Astrocyte of the cerebellum (primary cell): Measurements from ENCODE around the gene DNAH17.

Source experiments
- DNase-seq: peaks from one replicate; pipeline ENCODE4 v3.0.0-alpha.2; 2011; ENCODE audit warnings: low read depth
- H3K4me3 ChIP-seq: 2 replicates; pipeline ENCODE4 v1.5.1; 2011; ENCODE audit warnings: mild to moderate bottlenecking, low read depth, low read length, moderate library complexity
- in situ Hi-C: cut with HindIII; loops from 2 replicates; pipeline ENCODE4 v1.10.0; 2017; ENCODE audit warnings: low sequenced_read_pairs
- TF ChIP-seq, protein P1 (sequence below): IDR thresholded peaks from 2 replicates; pipeline ENCODE4 v1.5.1; 2012; ENCODE audit warnings: low read length, low read depth, moderate library complexity, mild to moderate bottlenecking; ENCODE audit errors: missing control alignments

The DNAH17 gene

DNA sequence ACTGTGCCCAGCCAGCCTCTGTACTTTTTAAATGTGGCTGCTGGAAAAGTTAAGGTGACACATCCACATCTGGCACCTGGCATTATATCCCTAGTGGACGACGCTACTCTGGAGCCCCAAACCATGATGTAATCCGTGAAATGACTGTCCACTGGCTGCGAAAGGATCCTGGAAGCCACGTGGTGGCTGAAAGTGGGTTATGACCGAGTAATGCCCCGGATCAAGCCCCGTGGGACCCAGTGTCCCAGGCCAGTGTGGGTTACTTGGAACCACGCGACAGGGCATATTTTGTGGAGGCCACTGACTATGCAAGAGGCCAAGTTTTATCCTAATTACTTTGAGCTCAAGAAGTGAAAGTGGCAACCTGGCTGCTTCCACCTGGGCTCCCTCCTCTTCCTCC is 119.1 kb downstream of the DNAH17 start:
- no peak for DNase-seq

DNA sequence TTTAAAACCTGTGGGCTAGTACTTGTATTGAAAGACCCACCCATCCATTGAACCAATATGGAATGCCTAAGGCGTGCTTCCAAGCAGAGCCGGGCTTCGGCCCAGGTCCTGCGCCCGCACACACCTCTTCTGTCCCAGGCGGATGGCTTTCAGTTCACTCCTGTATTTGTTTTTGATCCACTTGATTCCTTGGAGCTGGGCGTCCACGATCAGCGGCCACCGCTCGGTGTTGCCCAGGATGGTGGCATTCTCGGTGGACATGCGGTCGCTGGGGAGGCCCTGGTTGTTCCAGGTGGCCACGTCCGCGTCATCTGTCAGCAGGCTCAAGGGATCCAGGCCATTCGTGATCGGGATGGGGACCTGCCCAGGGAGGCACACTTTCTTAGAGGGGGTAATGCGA is 122.8 kb downstream of the DNAH17 start:
- no peak for DNase-seq
- H3K4me3 ChIP-seq, result no peak overlapping the region
- in situ Hi-C loops, result no loop called here
- TF ChIP-seq, protein P1, sequence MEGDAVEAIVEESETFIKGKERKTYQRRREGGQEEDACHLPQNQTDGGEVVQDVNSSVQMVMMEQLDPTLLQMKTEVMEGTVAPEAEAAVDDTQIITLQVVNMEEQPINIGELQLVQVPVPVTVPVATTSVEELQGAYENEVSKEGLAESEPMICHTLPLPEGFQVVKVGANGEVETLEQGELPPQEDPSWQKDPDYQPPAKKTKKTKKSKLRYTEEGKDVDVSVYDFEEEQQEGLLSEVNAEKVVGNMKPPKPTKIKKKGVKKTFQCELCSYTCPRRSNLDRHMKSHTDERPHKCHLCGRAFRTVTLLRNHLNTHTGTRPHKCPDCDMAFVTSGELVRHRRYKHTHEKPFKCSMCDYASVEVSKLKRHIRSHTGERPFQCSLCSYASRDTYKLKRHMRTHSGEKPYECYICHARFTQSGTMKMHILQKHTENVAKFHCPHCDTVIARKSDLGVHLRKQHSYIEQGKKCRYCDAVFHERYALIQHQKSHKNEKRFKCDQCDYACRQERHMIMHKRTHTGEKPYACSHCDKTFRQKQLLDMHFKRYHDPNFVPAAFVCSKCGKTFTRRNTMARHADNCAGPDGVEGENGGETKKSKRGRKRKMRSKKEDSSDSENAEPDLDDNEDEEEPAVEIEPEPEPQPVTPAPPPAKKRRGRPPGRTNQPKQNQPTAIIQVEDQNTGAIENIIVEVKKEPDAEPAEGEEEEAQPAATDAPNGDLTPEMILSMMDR, result no peak

More for the DNA sequence above, 119.1 kb downstream of the DNAH17 start:
- in situ Hi-C loops, result no loop called here
- TF ChIP-seq, protein P1, result no peak
- H3K4me3 ChIP-seq, result no peak overlapping the region

DNA sequence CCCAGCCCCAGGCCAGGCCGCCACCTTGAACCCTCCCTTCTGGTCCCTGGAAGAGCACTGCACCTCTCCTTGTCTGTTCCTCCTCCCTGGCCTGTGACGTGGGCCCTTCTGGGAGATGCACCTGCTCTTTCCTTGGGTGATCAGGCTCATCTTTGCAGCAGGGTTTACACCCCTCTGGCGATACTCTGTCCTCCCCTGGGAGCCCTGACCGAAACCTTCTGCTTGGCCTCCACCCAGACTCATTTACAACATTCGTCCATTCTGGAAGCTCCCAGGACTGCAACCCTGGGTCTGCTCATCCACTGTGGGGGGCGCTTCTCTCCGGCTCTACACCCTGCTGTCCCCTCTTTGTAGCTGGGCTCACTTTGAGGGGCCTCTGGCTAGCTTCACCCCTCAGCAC is 125.4 kb downstream of the DNAH17 start:
- in situ Hi-C loops, result no loop called here
- DNase-seq, result no peak
- TF ChIP-seq, protein P1, result no peak
- no peak overlapping the region for H3K4me3 ChIP-seq

DNA sequence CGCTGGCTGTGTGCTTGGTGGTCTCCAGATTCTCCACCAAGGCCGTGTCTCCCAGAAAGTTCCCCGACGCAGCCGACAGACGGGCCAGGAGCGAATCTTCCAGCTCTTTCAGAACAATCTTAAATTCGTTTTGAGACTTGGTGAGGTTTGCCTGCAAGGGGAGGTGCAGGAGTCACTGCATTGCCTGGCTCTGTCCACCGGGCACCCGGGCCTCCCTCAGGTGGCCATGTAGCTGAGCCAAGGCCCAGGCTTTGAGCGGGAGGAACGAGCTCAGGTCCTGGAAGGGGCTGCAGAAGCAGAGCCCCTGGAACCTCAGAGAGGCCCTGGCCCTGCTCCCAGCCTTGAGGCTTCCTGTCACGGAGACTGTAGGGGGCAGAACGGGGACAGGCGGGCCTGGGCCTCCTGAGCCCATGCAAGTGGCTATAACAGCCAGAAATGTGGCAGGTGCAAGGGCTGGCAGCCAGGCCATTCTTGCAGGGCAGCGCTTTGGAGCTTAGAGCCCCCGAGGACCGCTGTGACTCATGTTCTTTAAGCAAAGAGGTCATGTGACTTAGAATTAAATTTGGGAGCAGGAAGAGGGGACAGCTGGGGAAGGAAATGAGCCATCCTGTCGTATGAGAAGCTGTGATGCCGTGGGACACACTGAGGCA is 126.4 kb downstream of the DNAH17 start:
- no peak overlapping the region for H3K4me3 ChIP-seq
- no peak for DNase-seq
- TF ChIP-seq, protein P1, result no peak
- in situ Hi-C loops, result no loop called here

DNA sequence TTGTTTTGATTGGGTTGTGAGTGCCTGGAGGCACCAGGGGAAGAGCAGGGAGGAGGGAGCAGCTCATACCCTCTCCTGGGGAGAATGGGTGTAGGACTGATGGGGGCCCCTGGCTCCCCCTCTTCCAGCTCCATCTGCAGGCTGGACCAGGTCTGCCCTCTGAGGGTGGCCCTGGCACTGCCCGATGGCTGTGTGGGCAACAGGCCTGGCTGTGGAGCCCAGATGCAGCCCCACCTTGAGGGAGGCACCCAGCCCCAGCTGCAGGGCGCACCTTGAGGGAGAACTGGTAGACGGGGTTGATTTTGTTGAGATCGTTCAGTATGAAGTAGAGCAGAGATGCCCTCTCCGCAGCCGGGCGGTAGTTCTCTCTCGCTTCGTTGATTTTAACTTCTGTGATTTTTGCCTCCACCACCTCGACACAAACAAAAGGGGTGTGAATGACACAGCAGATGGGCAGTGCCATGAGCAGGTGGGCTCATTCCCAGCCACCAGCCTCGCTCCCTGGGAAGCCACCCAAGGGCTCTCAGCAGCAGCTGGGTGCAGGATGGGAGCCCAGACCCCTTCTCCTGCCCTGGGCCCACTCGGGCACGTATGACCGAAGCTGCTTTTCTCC is 127.1 kb downstream of the DNAH17 start:
- TF ChIP-seq, protein P1, result no peak
- in situ Hi-C loops, result no loop called here
- no peak for DNase-seq
- H3K4me3 ChIP-seq, result no peak overlapping the region

DNA sequence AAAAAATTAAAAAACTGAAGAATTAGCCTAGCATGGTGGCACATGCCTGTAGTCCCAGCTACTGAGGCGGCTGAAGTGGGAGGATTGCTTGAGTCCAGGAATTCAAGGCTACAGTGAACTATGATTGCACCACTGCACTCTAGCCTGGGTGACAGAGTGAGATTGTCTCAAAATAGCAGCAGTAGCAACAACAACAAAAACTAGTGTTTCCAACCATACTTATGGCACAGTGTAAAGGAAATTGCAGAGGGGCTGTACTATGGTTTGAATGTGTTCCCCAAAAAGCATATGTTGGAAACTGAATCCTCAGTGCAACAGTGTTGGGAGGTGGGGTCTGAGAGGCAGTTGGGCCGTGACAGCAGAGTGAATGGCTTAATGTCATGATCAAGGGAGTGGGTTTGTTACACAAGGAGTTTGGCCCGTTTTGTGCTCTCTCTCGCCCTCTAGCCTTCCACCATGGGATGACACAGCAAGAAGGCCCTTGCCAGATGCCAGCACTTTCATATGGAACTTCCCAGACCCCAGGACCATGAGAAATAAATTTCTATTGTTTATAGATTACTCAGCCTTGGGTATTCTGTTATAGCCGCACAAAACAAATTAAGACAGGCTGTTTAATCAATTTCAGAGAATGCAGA is 128.7 kb downstream of the DNAH17 start:
- in situ Hi-C loops, result no loop called here
- no peak overlapping the region for H3K4me3 ChIP-seq
- no peak for DNase-seq
- TF ChIP-seq, protein P1, result peak; percentile 24
